ENCODE results near the gene PRKD2. TPM values are rescaled to one million over a fixed set of nuclear protein-coding genes. Genes with fewer than 3 reads are reported as not detected.
A peak's percentile ranks its signal among the peaks of the same experiment; 100 is the strongest.

The PRKD2 gene
- total RNA-seq, 1 experiment from 2014 or later: 45.4 TPM

DNA sequence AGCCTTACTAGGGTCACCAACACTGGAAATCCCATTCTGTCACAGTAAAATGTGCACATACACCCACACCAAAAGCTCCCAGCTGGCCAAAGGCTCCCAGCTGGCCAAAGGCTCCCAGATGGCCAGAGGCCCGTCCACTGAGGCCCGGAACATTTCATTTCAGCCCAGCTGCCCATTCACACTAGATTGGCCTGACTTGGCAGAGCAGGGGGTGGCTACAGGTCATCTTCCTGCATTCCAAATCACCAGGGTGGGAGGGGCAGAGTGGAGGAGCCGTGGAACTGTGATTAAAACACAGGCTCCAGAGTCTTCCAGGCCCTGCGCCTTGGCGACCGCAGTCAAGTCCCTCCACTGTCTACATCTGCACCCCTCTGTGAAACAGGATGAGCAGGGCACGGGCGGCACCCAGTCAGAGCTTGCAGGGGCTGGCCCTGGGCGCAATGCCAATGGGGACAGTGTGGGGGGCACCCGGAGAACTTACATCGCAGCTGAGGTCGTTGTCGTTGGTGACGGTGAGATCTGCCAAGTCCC, 10.1 kb upstream of the PRKD2 start:
- Mint-ChIP-seq H3K4me1 (ENCODE audit: low read depth, unreplicated experiment) (peaks cover 16% of the 10 kb centered on the region), H3K36me3 (ENCODE audit: insufficient read depth, unreplicated experiment) (peaks cover 93% of the 10 kb centered on the region), H3K27ac (ENCODE audit: unreplicated experiment) (peak overlapping the region; percentile 88), H3K4me3 (ENCODE audit: unreplicated experiment) (no peak overlapping the region), H3K27me3 (ENCODE audit: insufficient read depth, unreplicated experiment) (no peaks in the 10 kb centered on the region), H3K9me3 (ENCODE audit: unreplicated experiment) (no peaks in the 10 kb centered on the region)
- Histone ChIP-seq H3K36me3 (ENCODE audit: control insufficient read depth, insufficient read depth, low read length) (peaks cover 6% of the 10 kb centered on the region), H3K9me3 (no peaks in the 10 kb centered on the region), H3K4me3 (ENCODE audit: low read depth, low read length) (no peak overlapping the region), H3K4me1 (peaks cover 2% of the 10 kb centered on the region; the same call in 1 of the 2 replicates), H3K27me3 (replicated peaks; ENCODE audit: control insufficient read depth, insufficient read depth, low read length) (no peaks in the 10 kb centered on the region)
- no TSS peak for BruUV-seq (replicated peaks)
- POLR2A ChIA-PET: no interaction called here
- CTCF ChIA-PET: no interaction called here
- DNase-seq: no peak
- no peak for TF ChIP-seq CTCF (IDR thresholded peaks at IDR 0.05; ENCODE audit: insufficient read depth in 1 of 2, low read depth in 1 of 2, low read length in 1 of 2, severe bottlenecking in 1 of 2, unreplicated experiment in 1 of 2)
- intact Hi-C loops (cut with micrococcal nuclease; ENCODE audit: unreplicated experiment): no loop called here

DNA sequence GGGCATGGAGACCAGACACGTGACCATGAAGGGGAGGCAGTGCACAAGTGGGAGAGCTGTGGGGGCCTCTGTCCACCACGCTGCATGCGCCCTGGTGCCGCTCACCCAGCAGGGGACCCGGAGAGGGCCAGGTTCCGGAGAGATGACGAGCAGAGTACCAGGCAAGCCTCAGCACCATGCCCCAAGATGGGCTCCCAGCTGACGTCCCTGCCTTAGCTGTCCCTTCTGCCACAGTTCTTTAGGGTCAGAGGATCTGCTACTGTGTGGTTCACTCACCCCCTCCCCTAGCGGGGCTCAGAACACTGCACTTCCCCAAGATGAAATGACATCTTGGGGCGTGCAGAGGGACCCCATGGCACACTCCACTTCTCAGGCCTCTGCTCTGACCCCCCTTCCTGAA, 9.6 kb upstream of the PRKD2 start:
- peaks cover 6% of the 10 kb centered on the region; the same call in 1 of the 2 replicates for H3K4me1 ChIP-seq
- Mint-ChIP-seq H3K4me1 (ENCODE audit: low read depth, unreplicated experiment) (peaks cover 19% of the 10 kb centered on the region), H3K27me3 (ENCODE audit: insufficient read depth, unreplicated experiment) (no peaks in the 10 kb centered on the region), H3K9me3 (ENCODE audit: unreplicated experiment) (no peaks in the 10 kb centered on the region), H3K27ac (ENCODE audit: unreplicated experiment) (no peak overlapping the region), H3K4me3 (ENCODE audit: unreplicated experiment) (no peak overlapping the region), H3K36me3 (ENCODE audit: insufficient read depth, unreplicated experiment) (peaks cover 93% of the 10 kb centered on the region)
- H3K4me3 ChIP-seq (ENCODE audit: low read depth, low read length): no peak overlapping the region
- ChIA-PET CTCF (interaction anchor here (0.6 kb wide), 1 partner anchor 46 kb away, joined by 3 read pairs; no protein-coding TSS in a partner anchor), POLR2A (no interaction called here)
- H3K36me3 ChIP-seq (ENCODE audit: control insufficient read depth, insufficient read depth, low read length): peaks cover 6% of the 10 kb centered on the region
- TF ChIP-seq CTCF (IDR thresholded peaks at IDR 0.05; ENCODE audit: insufficient read depth in 1 of 2, low read depth in 1 of 2, low read length in 1 of 2, severe bottlenecking in 1 of 2, unreplicated experiment in 1 of 2): no peak
- no peak for DNase-seq
- intact Hi-C loops (cut with micrococcal nuclease; ENCODE audit: unreplicated experiment): no loop called here
- H3K27me3 ChIP-seq (replicated peaks; ENCODE audit: control insufficient read depth, insufficient read depth, low read length): no peaks in the 10 kb centered on the region
- no TSS peak for BruUV-seq (replicated peaks)
- H3K9me3 ChIP-seq: no peaks in the 10 kb centered on the region

- Mint-ChIP-seq H3K4me3 (ENCODE audit: unreplicated experiment) (no peak overlapping the region), H3K4me1 (ENCODE audit: low read depth, unreplicated experiment) (peaks cover 19% of the 10 kb centered on the region), H3K27me3 (ENCODE audit: insufficient read depth, unreplicated experiment) (no peaks in the 10 kb centered on the region), H3K36me3 (ENCODE audit: insufficient read depth, unreplicated experiment) (peaks cover 93% of the 10 kb centered on the region), H3K9me3 (ENCODE audit: unreplicated experiment) (no peaks in the 10 kb centered on the region), H3K27ac (ENCODE audit: unreplicated experiment) (peak overlapping the region; percentile 22)
- ChIA-PET POLR2A (no interaction called here), CTCF (interaction anchor here (0.6 kb wide), 1 partner anchor 46 kb away, joined by 3 read pairs; no protein-coding TSS in a partner anchor)
- intact Hi-C loops (cut with micrococcal nuclease; ENCODE audit: unreplicated experiment): no loop called here
- H3K27me3 ChIP-seq (replicated peaks; ENCODE audit: control insufficient read depth, insufficient read depth, low read length): no peaks in the 10 kb centered on the region
- no peak overlapping the region for H3K4me3 ChIP-seq (ENCODE audit: low read depth, low read length)
- no TSS peak for BruUV-seq (replicated peaks)
- no peak for TF ChIP-seq CTCF (IDR thresholded peaks at IDR 0.05; ENCODE audit: insufficient read depth in 1 of 2, low read depth in 1 of 2, low read length in 1 of 2, severe bottlenecking in 1 of 2, unreplicated experiment in 1 of 2)
- H3K9me3 ChIP-seq: no peaks in the 10 kb centered on the region
- DNase-seq: peak in 1 of 2 experiments; percentile 38
- peaks cover 6% of the 10 kb centered on the region; the same call in 1 of the 2 replicates for H3K4me1 ChIP-seq
- peaks cover 6% of the 10 kb centered on the region for H3K36me3 ChIP-seq (ENCODE audit: control insufficient read depth, insufficient read depth, low read length)
These were observed 9.0 kb upstream of the PRKD2 start for GRCh38 chr19:46725859-46726393.
